Keratinocyte (primary cell): ENCODE results near the gene PNLDC1. TPM values are rescaled to one million over a fixed set of nuclear protein-coding genes. Genes with fewer than 3 reads are reported as not detected.

ENCODE experiments used
- DNase-seq: peaks from one replicate; pipeline ENCODE4 v3.0.0-alpha.2; 2011; ENCODE audit warnings: low read depth, missing footprints, low spot score
- FAIRE-seq: peaks from 2 replicates; lab custom pipeline; 2011; peaks lifted over from hg19 to GRCh38; lab: Jason Lieb, UNC
- H2AFZ ChIP-seq: 2 replicates; pipeline ENCODE4 v1.6.0; 2012; ENCODE audit warnings: low read length, control low read depth, inconsistent platforms; ENCODE audit not compliant: control insufficient read depth
- H3K27ac ChIP-seq: 2 replicates; pipeline ENCODE4 v1.5.1; 2011; ENCODE audit warnings: low read length; ENCODE audit not compliant: control insufficient read depth, insufficient read depth
- H3K27me3 ChIP-seq: 3 replicates; pipeline ENCODE4 v1.6.0; 2011; ENCODE audit warnings: low read length; ENCODE audit not compliant: control insufficient read depth, insufficient read depth; ENCODE audit errors: extremely low read depth
- H3K36me3 ChIP-seq, 2 experiments: 2 replicates in 1 of 2; 3 replicates in 1 of 2; pipeline ENCODE4 v1.5.1; 2011; ENCODE audit warnings: low read length in 2 of 2, mild to moderate bottlenecking in 1 of 2; ENCODE audit not compliant: control insufficient read depth in 2 of 2, insufficient read depth in 2 of 2; ENCODE audit errors: extremely low read depth in 1 of 2
- H3K4me1 ChIP-seq: 3 replicates; pipeline ENCODE4 v1.5.1; 2011; ENCODE audit warnings: low read length; ENCODE audit not compliant: control insufficient read depth, insufficient read depth; ENCODE audit errors: extremely low read depth
- H3K4me2 ChIP-seq: 3 replicates; pipeline ENCODE4 v1.6.0; 2011; ENCODE audit warnings: low read depth, low read length; ENCODE audit not compliant: control insufficient read depth, insufficient read depth; ENCODE audit errors: extremely low read depth
- H3K4me3 ChIP-seq, 3 experiments: fragments of 200-600 bp in 1 of 3; sonication (generic) in 1 of 3; 2 replicates in 2 of 3; 3 replicates in 1 of 3; pipeline ENCODE4 v1.5.1; 2011 to 2016; ENCODE audit warnings: low read length in 3 of 3, mild to moderate bottlenecking in 3 of 3, control low read depth in 2 of 3, inconsistent platforms in 1 of 3, low read depth in 1 of 3, mixed read lengths in 1 of 3, mixed run types in 1 of 3, moderate library complexity in 1 of 3; ENCODE audit not compliant: control insufficient read depth in 2 of 3, insufficient read depth in 2 of 3; ENCODE audit errors: extremely low read depth in 1 of 3
- H3K79me2 ChIP-seq: 2 replicates; pipeline ENCODE4 v1.6.0; 2012; ENCODE audit warnings: low read length; ENCODE audit not compliant: control insufficient read depth, insufficient read depth
- H3K9ac ChIP-seq: 3 replicates; pipeline ENCODE4 v1.6.0; 2011; ENCODE audit warnings: low read length; ENCODE audit not compliant: control insufficient read depth, insufficient read depth; ENCODE audit errors: extremely low read depth
- H3K9me1 ChIP-seq: 3 replicates; pipeline ENCODE4 v1.6.0; 2011; ENCODE audit warnings: low read length; ENCODE audit not compliant: control insufficient read depth, insufficient read depth; ENCODE audit errors: extremely low read depth
- H3K9me3 ChIP-seq: 2 replicates; pipeline ENCODE4 v1.5.1; 2012; ENCODE audit warnings: low read depth, low read length; ENCODE audit not compliant: control insufficient read depth
- H4K20me1 ChIP-seq: 3 replicates; pipeline ENCODE4 v1.6.0; 2011; ENCODE audit warnings: low read length; ENCODE audit not compliant: control insufficient read depth, insufficient read depth; ENCODE audit errors: extremely low read depth
- CTCF ChIP-seq, 3 experiments: IDR thresholded peaks in 1 of 3; conservative IDR thresholded peaks in 1 of 3; optimal IDR thresholded peaks in 1 of 3; 2 replicates in 2 of 3; 3 replicates in 1 of 3; pipeline versions ENCODE3 to v1.5.1; 2011; ENCODE audit warnings: low read length in 3 of 3, mild to moderate bottlenecking in 3 of 3, moderate library complexity in 2 of 3, control low read depth in 1 of 3, inconsistent platforms in 1 of 3; ENCODE audit not compliant: insufficient read depth in 2 of 3; ENCODE audit errors: extremely low read depth in 1 of 3
- EZH2 ChIP-seq: IDR thresholded peaks from one replicate; pipeline ENCODE4 v1.6.1; 2012; ENCODE audit warnings: inconsistent platforms, mild to moderate bottlenecking, low read length, moderate library complexity
- dilution Hi-C: fragments of 300-500 bp; cut with MboI; formaldehyde crosslinking; loops from one replicate; pipeline ENCODE4 v1.7.0; 2020; ENCODE audit warnings: low sequenced_read_pairs; ENCODE audit not compliant: extremely low pct_ligation_motif_present
- polyA plus RNA-seq, 5 experiments: library from polyadenylated mRNA; depleted of rRNA in 3 of 5; stranded (reverse) in 3 of 5; stranded (forward) in 1 of 5; unstranded in 1 of 5; fragments of >200 nt; gene quantifications; 1 replicate in 1 of 5; 2 replicates in 3 of 5; 3 replicates in 1 of 5; pipeline versions ENCODE4 v1.2.1 to v1.2.3, GENCODE V29; 2011 to 2012; ENCODE audit warnings: missing spikeins in 2 of 5, low read depth in 1 of 5, low replicate concordance in 1 of 5
- small RNA-seq, 3 experiments: library from RNA; depleted of rRNA; stranded (forward); fragments of <200 nt; gene quantifications; one replicate each; pipeline ENCODE3, GENCODE V24; 2012; ENCODE audit warnings: low read depth in 3 of 3, low replicate concordance in 1 of 3; ENCODE audit not compliant: insufficient read length in 3 of 3

The PNLDC1 gene
- polyA plus RNA-seq, 1 donor (not counting 4 experiments of a cell fraction or from before 2014, with no cell fraction given) = 0.14 TPM

GRCh38 chr6:159866286-159867247, 66.5 kb downstream of the PNLDC1 start:
- dilution Hi-C loops = no loop called here
- H3K9me1 ChIP-seq = no peaks in the 10 kb centered on the region
- H3K4me3 ChIP-seq = no peak overlapping the region
- no peak overlapping the region for H2AFZ ChIP-seq
- H3K79me2 ChIP-seq = no peaks in the 10 kb centered on the region
- no peak overlapping the region for H3K9ac ChIP-seq
- H3K27ac ChIP-seq = no peak overlapping the region
- no peaks in the 10 kb centered on the region for H4K20me1 ChIP-seq
- no peak for DNase-seq
- no peaks in the 10 kb centered on the region for H3K9me3 ChIP-seq
- H3K4me2 ChIP-seq = no peak overlapping the region
- H3K27me3 ChIP-seq = no peaks in the 10 kb centered on the region
- H3K36me3 ChIP-seq = no peaks in the 10 kb centered on the region
- TF ChIP-seq CTCF (optimal IDR thresholded peaks at IDR 0.05 in 1 of 3, IDR thresholded peaks at IDR 0.05 in 1 of 3, conservative IDR thresholded peaks at IDR 0.05 in 1 of 3; ENCODE audit: extremely low read depth in 1 of 3, insufficient read depth in 2 of 3, low read length in 3 of 3) = no peak
- TF ChIP-seq EZH2 = no peak
- no peak for FAIRE-seq
- H3K4me1 ChIP-seq = no peaks in the 10 kb centered on the region

Small RNAs within 50 kb of the gene (small RNA-seq; reads per million reads assigned to genes)
- gene SNORA20 = 113 to 1,515 (median 1,434) reads per million in 3 experiments
- 0 reads per million in 3 experiments for gene SNORA29

Other genes with a start within 250 kb of the PNLDC1 start
- 28.6 to 48.7 TPM (median 41.9 TPM) in 3 replicates for gene SOD2, start 107.0 kb upstream of the PNLDC1 start, polyA plus RNA-seq
- 20.6 to 40.2 TPM (median 35.3 TPM) in 3 replicates for gene WTAP, start 72.8 kb upstream of the PNLDC1 start, polyA plus RNA-seq
- 92.6 to 217 TPM (median 205 TPM) in 3 replicates for gene ACAT2, start 38.2 kb upstream of the PNLDC1 start, polyA plus RNA-seq
- gene TCP1, start 10.7 kb upstream of the PNLDC1 start, polyA plus RNA-seq = 72.8 to 174 TPM (median 174 TPM) in 3 replicates
- gene MRPL18, start 9.8 kb upstream of the PNLDC1 start, polyA plus RNA-seq = 74.1 to 127 TPM (median 97.1 TPM) in 3 replicates
- gene MAS1, start 90.7 kb downstream of the PNLDC1 start, polyA plus RNA-seq = not detected in 3 replicates
- 25.3 to 40.9 TPM (median 39.7 TPM) in 3 replicates for gene IGF2R, start 168.8 kb downstream of the PNLDC1 start, polyA plus RNA-seq